Dermis microvascular lymphatic vessel endothelial cell (primary cell): ENCODE measurements around the gene VSIG4. TPM values are rescaled to one million over a fixed set of nuclear protein-coding genes. Genes with fewer than 3 reads are reported as not detected.

Experiments
- DNase-seq, 2 donors: peaks; one replicate each; pipeline versions ENCODE4 v3.0.0 to v3.0.0-alpha.2; 2010; ENCODE audit warnings: low read depth in 2 of 2
- total RNA-seq: library from RNA; depleted of rRNA; stranded (reverse); fragments of >200 nt; gene quantifications from 2 replicates; pipeline ENCODE4 v1.2.1, GENCODE V29; 2014

Gene VSIG4
- total RNA-seq, 1 donor from 2014 or later = not detected

- DNase-seq = no peak
These were observed 15.8 kb downstream of the VSIG4 start for GRCh38 chrX:66024092-66024467.

- DNase-seq = no peak
These were observed 16.3 kb downstream of the VSIG4 start for GRCh38 chrX:66023385-66024091.

GRCh38 chrX:66022632-66023384 is 17.1 kb downstream of the VSIG4 start:
- no peak for DNase-seq

- no peak for DNase-seq
These were observed 17.9 kb downstream of the VSIG4 start for GRCh38 chrX:66021765-66022631.

GRCh38 chrX:66021401-66021764 is 18.5 kb downstream of the VSIG4 start:
- no peak for DNase-seq

- DNase-seq = no peak
These were observed 19.1 kb downstream of the VSIG4 start for GRCh38 chrX:66020631-66021334.

GRCh38 chrX:66019974-66020373 is 19.9 kb downstream of the VSIG4 start:
- DNase-seq = no peak

- no peak for DNase-seq
These were observed 20.6 kb downstream of the VSIG4 start for GRCh38 chrX:66019310-66019652.

- DNase-seq = no peak
These were observed 21.1 kb downstream of the VSIG4 start for GRCh38 chrX:66018585-66019309.

- no peak for DNase-seq
These were observed 22.2 kb downstream of the VSIG4 start for GRCh38 chrX:66017659-66018170.

GRCh38 chrX:66016905-66017658 is 22.8 kb downstream of the VSIG4 start:
- no peak for DNase-seq

- DNase-seq = no peak
These were observed 23.8 kb downstream of the VSIG4 start for GRCh38 chrX:66015900-66016689.

GRCh38 chrX:66015152-66015831 is 24.6 kb downstream of the VSIG4 start:
- no peak for DNase-seq

- DNase-seq = no peak
These were observed 25.3 kb downstream of the VSIG4 start for GRCh38 chrX:66014556-66014955.

GRCh38 chrX:66014084-66014483 is 25.8 kb downstream of the VSIG4 start:
- no peak for DNase-seq

- DNase-seq = no peak
These were observed 26.6 kb downstream of the VSIG4 start for GRCh38 chrX:66013194-66013816.

- no peak for DNase-seq
These were observed 27.8 kb downstream of the VSIG4 start for GRCh38 chrX:66012094-66012534.

- no peak for DNase-seq
These were observed 30.5 kb downstream of the VSIG4 start for GRCh38 chrX:66009231-66009845.
